ENCODE data around the gene NEUROG1.

- TF ChIP-seq SMC3 (conservative IDR thresholded peaks at IDR 0.05; ENCODE audit: poor library complexity) (no peak), EZH2 (IDR thresholded peaks at IDR 0.05; ENCODE audit: borderline replicate concordance, insufficient read depth, low read length, poor library complexity, severe bottlenecking) (no peak), POLR2AphosphoS5 (IDR thresholded peaks at IDR 0.05) (no peak), CTCF (IDR thresholded peaks at IDR 0.05; ENCODE audit: poor library complexity, severe bottlenecking) (no peak), REST (IDR thresholded peaks at IDR 0.05; ENCODE audit: borderline replicate concordance) (no peak)
These were observed 8.8 kb downstream of the NEUROG1 start for GRCh38 chr5:135526924-135527323.
